ENCODE measurements around the gene PKD1L1.

The PKD1L1 gene

GRCh38 chr7:47843291-47843690 lies 105.0 kb downstream of the PKD1L1 start:
- no peaks in the 10 kb centered on the region for H3K4me1 ChIP-seq (ENCODE audit: insufficient read depth, low read length)
- H3K27me3 ChIP-seq (ENCODE audit: control insufficient read depth in 1 of 2, insufficient read depth in 2 of 2, low read length in 2 of 2), result no peaks in the 10 kb centered on the region
- H3K4me3 ChIP-seq (ENCODE audit: low read depth in 1 of 2, low read length in 2 of 2), result no peak overlapping the region
- no peaks in the 10 kb centered on the region for H3K9me3 ChIP-seq (ENCODE audit: low read length)
- no peak overlapping the region for H3K9ac ChIP-seq (ENCODE audit: low read length)
- H3K36me3 ChIP-seq (ENCODE audit: insufficient read depth, low read length), result no peaks in the 10 kb centered on the region
- H3K27ac ChIP-seq (ENCODE audit: low read depth, low read length), result no peak overlapping the region

GRCh38 chr7:47839381-47839780 lies 108.9 kb downstream of the PKD1L1 start:
- H3K9ac ChIP-seq (ENCODE audit: low read length), result no peak overlapping the region
- H3K4me3 ChIP-seq (ENCODE audit: low read depth in 1 of 2, low read length in 2 of 2), result no peak overlapping the region
- no peaks in the 10 kb centered on the region for H3K36me3 ChIP-seq (ENCODE audit: insufficient read depth, low read length)
- H3K4me1 ChIP-seq (ENCODE audit: insufficient read depth, low read length), result no peaks in the 10 kb centered on the region
- peaks cover 0 to 3% of the 10 kb centered on the region in 2 donors for H3K27me3 ChIP-seq (ENCODE audit: control insufficient read depth in 1 of 2, insufficient read depth in 2 of 2, low read length in 2 of 2)
- H3K9me3 ChIP-seq (ENCODE audit: low read length), result no peaks in the 10 kb centered on the region
- no peak overlapping the region for H3K27ac ChIP-seq (ENCODE audit: low read depth, low read length)

- Histone ChIP-seq H3K9ac (ENCODE audit: low read length) (no peak overlapping the region), H3K36me3 (ENCODE audit: insufficient read depth, low read length) (no peaks in the 10 kb centered on the region), H3K27me3 (ENCODE audit: control insufficient read depth in 1 of 2, insufficient read depth in 2 of 2, low read length in 2 of 2) (peaks cover 0 to 3% of the 10 kb centered on the region in 2 donors), H3K27ac (ENCODE audit: low read depth, low read length) (no peak overlapping the region), H3K9me3 (ENCODE audit: low read length) (no peaks in the 10 kb centered on the region), H3K4me3 (ENCODE audit: low read depth in 1 of 2, low read length in 2 of 2) (no peak overlapping the region), H3K4me1 (ENCODE audit: insufficient read depth, low read length) (no peaks in the 10 kb centered on the region)
These were observed 110.4 kb downstream of the PKD1L1 start for GRCh38 chr7:47837826-47838225.

DNA sequence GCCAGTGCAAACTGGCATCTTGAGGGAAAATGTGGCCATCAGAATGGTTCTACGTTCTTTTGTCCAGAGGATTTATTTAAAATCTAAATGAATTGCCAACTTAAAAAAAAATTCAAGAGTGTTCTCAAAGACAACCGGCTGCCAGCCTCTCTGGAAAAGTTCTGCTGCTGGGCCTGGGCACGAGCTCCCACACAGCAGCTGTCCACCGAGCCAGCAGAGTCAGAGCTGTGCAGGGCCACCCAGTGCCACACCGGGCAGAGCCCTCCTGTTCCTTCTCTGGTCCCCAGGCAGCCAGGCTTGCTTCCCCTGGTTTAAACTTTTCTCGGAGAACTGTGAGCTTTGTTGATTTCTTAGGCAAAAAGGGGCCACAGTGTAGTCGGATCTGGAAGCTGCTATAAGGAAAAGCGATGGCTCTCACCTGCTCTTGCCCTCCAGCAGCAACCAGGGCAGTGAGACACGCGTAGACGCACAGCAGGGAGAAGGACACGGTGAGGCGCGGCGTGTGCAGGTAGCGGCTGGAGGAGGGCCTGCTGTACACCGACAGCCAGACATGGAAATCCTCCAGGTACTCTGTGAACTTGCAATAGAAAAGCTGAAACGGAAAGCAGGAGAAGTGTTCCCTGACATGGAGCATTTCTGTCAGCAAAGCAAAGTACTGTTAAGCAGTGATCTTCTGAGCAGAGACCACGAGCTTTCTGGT lies 111.6 kb downstream of the PKD1L1 start:
- H3K36me3 ChIP-seq (ENCODE audit: insufficient read depth, low read length), result no peaks in the 10 kb centered on the region
- no peak overlapping the region for H3K27ac ChIP-seq (ENCODE audit: low read depth, low read length)
- no peak overlapping the region for H3K4me3 ChIP-seq (ENCODE audit: low read depth in 1 of 2, low read length in 2 of 2)
- H3K9ac ChIP-seq (ENCODE audit: low read length), result no peak overlapping the region
- H3K4me1 ChIP-seq (ENCODE audit: insufficient read depth, low read length), result no peaks in the 10 kb centered on the region
- H3K27me3 ChIP-seq (ENCODE audit: control insufficient read depth in 1 of 2, insufficient read depth in 2 of 2, low read length in 2 of 2), result peaks cover 0 to 3% of the 10 kb centered on the region in 2 donors
- H3K9me3 ChIP-seq (ENCODE audit: low read length), result no peaks in the 10 kb centered on the region

- no peak overlapping the region for H3K4me3 ChIP-seq (ENCODE audit: low read depth in 1 of 2, low read length in 2 of 2)
- H3K27ac ChIP-seq (ENCODE audit: low read depth, low read length), result no peak overlapping the region
- H3K9me3 ChIP-seq (ENCODE audit: low read length), result no peaks in the 10 kb centered on the region
- no peaks in the 10 kb centered on the region for H3K4me1 ChIP-seq (ENCODE audit: insufficient read depth, low read length)
- no peak overlapping the region for H3K9ac ChIP-seq (ENCODE audit: low read length)
- no peaks in the 10 kb centered on the region for H3K36me3 ChIP-seq (ENCODE audit: insufficient read depth, low read length)
- peaks cover 0 to 3% of the 10 kb centered on the region in 2 donors for H3K27me3 ChIP-seq (ENCODE audit: control insufficient read depth in 1 of 2, insufficient read depth in 2 of 2, low read length in 2 of 2)
These were observed 112.2 kb downstream of the PKD1L1 start for GRCh38 chr7:47836080-47836479.

- Histone ChIP-seq H3K9me3 (ENCODE audit: low read length) (no peaks in the 10 kb centered on the region), H3K27me3 (ENCODE audit: control insufficient read depth in 1 of 2, insufficient read depth in 2 of 2, low read length in 2 of 2) (peaks cover 0 to 3% of the 10 kb centered on the region in 2 donors), H3K27ac (ENCODE audit: low read depth, low read length) (no peak overlapping the region), H3K9ac (ENCODE audit: low read length) (no peak overlapping the region), H3K36me3 (ENCODE audit: insufficient read depth, low read length) (no peaks in the 10 kb centered on the region), H3K4me3 (ENCODE audit: low read depth in 1 of 2, low read length in 2 of 2) (no peak overlapping the region), H3K4me1 (ENCODE audit: insufficient read depth, low read length) (no peaks in the 10 kb centered on the region)
These were observed 115.1 kb downstream of the PKD1L1 start for GRCh38 chr7:47833211-47833610.

- Histone ChIP-seq H3K9ac (ENCODE audit: low read length) (no peak overlapping the region), H3K4me3 (ENCODE audit: low read depth in 1 of 2, low read length in 2 of 2) (no peak overlapping the region), H3K4me1 (ENCODE audit: insufficient read depth, low read length) (no peaks in the 10 kb centered on the region), H3K27me3 (ENCODE audit: control insufficient read depth in 1 of 2, insufficient read depth in 2 of 2, low read length in 2 of 2) (peaks cover 0 to 3% of the 10 kb centered on the region in 2 donors), H3K36me3 (ENCODE audit: insufficient read depth, low read length) (no peaks in the 10 kb centered on the region), H3K27ac (ENCODE audit: low read depth, low read length) (no peak overlapping the region), H3K9me3 (ENCODE audit: low read length) (no peaks in the 10 kb centered on the region)
These were observed 116.1 kb downstream of the PKD1L1 start for GRCh38 chr7:47832105-47832715.

- H3K27ac ChIP-seq (ENCODE audit: low read depth, low read length), result no peak overlapping the region
- no peak overlapping the region for H3K4me3 ChIP-seq (ENCODE audit: low read depth in 1 of 2, low read length in 2 of 2)
- no peaks in the 10 kb centered on the region for H3K9me3 ChIP-seq (ENCODE audit: low read length)
- no peaks in the 10 kb centered on the region for H3K4me1 ChIP-seq (ENCODE audit: insufficient read depth, low read length)
- no peak overlapping the region for H3K9ac ChIP-seq (ENCODE audit: low read length)
- no peaks in the 10 kb centered on the region for H3K36me3 ChIP-seq (ENCODE audit: insufficient read depth, low read length)
- H3K27me3 ChIP-seq (ENCODE audit: control insufficient read depth in 1 of 2, insufficient read depth in 2 of 2, low read length in 2 of 2), result no peaks in the 10 kb centered on the region
These were observed 118.3 kb downstream of the PKD1L1 start for GRCh38 chr7:47830015-47830414.

DNA sequence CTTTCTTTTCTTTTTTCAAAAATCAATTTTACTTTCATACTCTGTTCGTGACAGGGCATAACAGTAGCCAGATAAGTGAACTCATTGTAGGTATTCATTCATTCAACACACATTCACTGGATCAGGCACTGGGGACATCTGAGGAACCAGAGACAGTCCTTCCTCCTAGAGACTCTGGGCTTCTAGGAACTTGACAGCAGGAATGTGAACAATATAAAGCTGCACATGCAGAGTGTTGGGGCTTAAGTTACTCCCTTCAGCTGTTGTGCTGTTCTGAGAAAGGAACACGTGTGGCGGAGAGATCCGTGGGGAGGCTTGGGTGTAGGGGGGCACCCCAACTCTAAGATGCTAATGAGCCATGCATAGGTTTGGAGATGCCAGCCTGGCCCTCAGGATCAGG lies 120.4 kb downstream of the PKD1L1 start:
- Histone ChIP-seq H3K9me3 (ENCODE audit: low read length) (no peaks in the 10 kb centered on the region), H3K27me3 (ENCODE audit: control insufficient read depth in 1 of 2, insufficient read depth in 2 of 2, low read length in 2 of 2) (no peaks in the 10 kb centered on the region), H3K36me3 (ENCODE audit: insufficient read depth, low read length) (no peaks in the 10 kb centered on the region), H3K9ac (ENCODE audit: low read length) (no peak overlapping the region), H3K27ac (ENCODE audit: low read depth, low read length) (no peak overlapping the region), H3K4me3 (ENCODE audit: low read depth in 1 of 2, low read length in 2 of 2) (no peak overlapping the region), H3K4me1 (ENCODE audit: insufficient read depth, low read length) (no peaks in the 10 kb centered on the region)

GRCh38 chr7:47827351-47827756 lies 120.9 kb downstream of the PKD1L1 start:
- H3K4me3 ChIP-seq (ENCODE audit: low read depth in 1 of 2, low read length in 2 of 2), result no peak overlapping the region
- H3K9ac ChIP-seq (ENCODE audit: low read length), result no peak overlapping the region
- H3K4me1 ChIP-seq (ENCODE audit: insufficient read depth, low read length), result no peaks in the 10 kb centered on the region
- H3K27me3 ChIP-seq (ENCODE audit: control insufficient read depth in 1 of 2, insufficient read depth in 2 of 2, low read length in 2 of 2), result no peaks in the 10 kb centered on the region
- no peaks in the 10 kb centered on the region for H3K9me3 ChIP-seq (ENCODE audit: low read length)
- H3K36me3 ChIP-seq (ENCODE audit: insufficient read depth, low read length), result no peaks in the 10 kb centered on the region
- no peak overlapping the region for H3K27ac ChIP-seq (ENCODE audit: low read depth, low read length)

- H3K9ac ChIP-seq (ENCODE audit: low read length), result no peak overlapping the region
- no peak overlapping the region for H3K4me3 ChIP-seq (ENCODE audit: low read depth in 1 of 2, low read length in 2 of 2)
- H3K27me3 ChIP-seq (ENCODE audit: control insufficient read depth in 1 of 2, insufficient read depth in 2 of 2, low read length in 2 of 2), result no peaks in the 10 kb centered on the region
- no peaks in the 10 kb centered on the region for H3K4me1 ChIP-seq (ENCODE audit: insufficient read depth, low read length)
- H3K27ac ChIP-seq (ENCODE audit: low read depth, low read length), result no peak overlapping the region
- no peaks in the 10 kb centered on the region for H3K36me3 ChIP-seq (ENCODE audit: insufficient read depth, low read length)
- no peaks in the 10 kb centered on the region for H3K9me3 ChIP-seq (ENCODE audit: low read length)
These were observed 121.5 kb downstream of the PKD1L1 start for GRCh38 chr7:47826754-47827153.

DNA sequence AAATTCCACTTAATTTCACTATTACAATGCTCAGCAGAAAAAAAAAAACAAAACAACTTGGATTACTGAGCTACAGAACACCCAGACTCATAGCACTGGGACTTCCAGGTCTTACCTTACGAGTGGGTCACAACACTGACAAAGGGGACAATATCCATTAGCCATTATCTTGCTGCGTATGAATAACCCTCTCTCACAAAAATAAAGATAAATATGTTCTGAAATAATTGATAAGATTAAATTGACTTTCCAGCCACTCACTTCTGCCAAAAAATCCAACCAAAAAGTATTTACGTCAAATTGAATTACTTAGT lies 128.7 kb downstream of the PKD1L1 start:
- Histone ChIP-seq H3K27ac (ENCODE audit: low read depth, low read length) (no peak overlapping the region), H3K36me3 (ENCODE audit: insufficient read depth, low read length) (no peaks in the 10 kb centered on the region), H3K4me1 (ENCODE audit: insufficient read depth, low read length) (peaks cover 7% of the 10 kb centered on the region), H3K9me3 (ENCODE audit: low read length) (no peaks in the 10 kb centered on the region), H3K4me3 (ENCODE audit: low read depth in 1 of 2, low read length in 2 of 2) (no peak overlapping the region), H3K9ac (ENCODE audit: low read length) (no peak overlapping the region), H3K27me3 (ENCODE audit: control insufficient read depth in 1 of 2, insufficient read depth in 2 of 2, low read length in 2 of 2) (no peaks in the 10 kb centered on the region)
